OCI-LY7 (cell line): ENCODE results near the gene FAM200B. TPM values are rescaled to one million over a fixed set of nuclear protein-coding genes. Genes with fewer than 3 reads are reported as not detected.

Experiments used
- BruUV-seq: library from RNA; stranded (reverse); fragments of 400-500 nt; replicated peaks from 2 replicates; lab custom pipeline; 2021; lab: Mats Ljungman, UMichigan
- CTCF ChIA-PET: fragments of 300-600 bp; sonication (Branson Sonifier 250); formaldehyde crosslinking; loops from one replicate; lab custom pipeline; 2022; ENCODE audit warnings: antibody characterized with exemption; ENCODE audit not compliant: unreplicated experiment; lab: Charles Lee
- POLR2A ChIA-PET: fragments of 300-600 bp; sonication (Branson Sonifier 250); formaldehyde crosslinking; loops from one replicate; lab custom pipeline; 2022; ENCODE audit warnings: antibody characterized with exemption; lab: Charles Lee
- DNase-seq: peaks from one replicate; pipeline ENCODE4 v3.0.0-alpha.2; 2015; ENCODE audit warnings: low spot score
- H2AFZ ChIP-seq: fragments of 200-600 bp; sonication (generic), shearing (Covaris generic); 2 replicates; pipeline ENCODE4 v1.6.1; 2014; ENCODE audit warnings: mild to moderate bottlenecking, antibody characterized with exemption, low read length, moderate library complexity
- H3K27ac ChIP-seq: fragments of 200-600 bp; sonication (generic); 2 replicates; pipeline ENCODE4 v1.5.1; 2014; ENCODE audit warnings: mixed run types, low read depth, mild to moderate bottlenecking, moderate library complexity, low read length, inconsistent platforms; ENCODE audit not compliant: poor library complexity, severe bottlenecking
- H3K36me3 ChIP-seq: fragments of 200-600 bp; sonication (generic); 2 replicates; pipeline ENCODE4 v1.6.1; 2014; ENCODE audit warnings: mild to moderate bottlenecking, antibody characterized with exemption, low read length, moderate library complexity, mixed read lengths; ENCODE audit not compliant: insufficient read depth
- H3K4me1 ChIP-seq: fragments of 200-600 bp; sonication (generic); 2 replicates; pipeline ENCODE4 v1.5.1; 2014; ENCODE audit warnings: mild to moderate bottlenecking, low read length; ENCODE audit not compliant: insufficient read depth, poor library complexity, severe bottlenecking
- H3K4me2 ChIP-seq: fragments of 200-600 bp; sonication (generic); 2 replicates; pipeline ENCODE4 v1.6.1; 2014; ENCODE audit warnings: mild to moderate bottlenecking, low read length
- H3K4me3 ChIP-seq: fragments of 200-600 bp; sonication (generic); 2 replicates; pipeline ENCODE4 v1.5.1; 2014; ENCODE audit warnings: mild to moderate bottlenecking, low read depth, low read length; ENCODE audit not compliant: poor library complexity, severe bottlenecking
- H3K79me2 ChIP-seq: fragments of 200-600 bp; sonication (generic); 2 replicates; pipeline ENCODE4 v1.6.1; 2016; ENCODE audit warnings: low read depth, mild to moderate bottlenecking, low read length, moderate library complexity, mixed read lengths; ENCODE audit not compliant: insufficient read depth
- H3K9me2 ChIP-seq: fragments of 200-600 bp; sonication (generic); 2 replicates; pipeline ENCODE4 v1.6.1; 2016; ENCODE audit warnings: mild to moderate bottlenecking, low read length, mixed read lengths; ENCODE audit not compliant: insufficient read depth
- H3K9me3 ChIP-seq: fragments of 200-600 bp; sonication (generic); 2 replicates; pipeline ENCODE4 v1.6.1; 2014; ENCODE audit warnings: mild to moderate bottlenecking, mixed run types, low read length, mixed read lengths
- H4K20me1 ChIP-seq: fragments of 200-600 bp; sonication (generic); 2 replicates; pipeline ENCODE4 v1.6.1; 2014; ENCODE audit warnings: mild to moderate bottlenecking, antibody characterized with exemption, low read length, moderate library complexity, mixed read lengths; ENCODE audit not compliant: insufficient read depth
- EZH2phosphoT487 ChIP-seq: fragments of 200-600 bp; sonication (generic); IDR thresholded peaks from 2 replicates; pipeline ENCODE4 v1.6.1; 2018; ENCODE audit warnings: low read depth, borderline replicate concordance, mild to moderate bottlenecking, mixed run types, antibody characterized with exemption, low read length, moderate library complexity, mixed read lengths
- intact Hi-C: fragments of 100-400 bp; cut with micrococcal nuclease; formaldehyde crosslinking; loops from one replicate; pipeline ENCODE4 v1.10.0; 2022; ENCODE audit not compliant: unreplicated experiment
- total RNA-seq, 2 experiments: library from RNA; depleted of rRNA in 1 of 2; stranded (reverse); fragments of >200 nt in 1 of 2; shearing (Covaris generic) in 1 of 2; gene quantifications; 2 replicates each; pipeline ENCODE4 v1.2.3, GENCODE V29; 2014 to 2022
- TF ChIP-seq, protein P1 (sequence below): fragments of 200-600 bp; sonication (generic); conservative IDR thresholded peaks from 2 replicates; pipeline ENCODE4 v1.5.1; 2014; ENCODE audit warnings: mild to moderate bottlenecking, antibody characterized with exemption, low read length, moderate library complexity, mixed read lengths

Gene FAM200B
- total RNA-seq, 2 experiments from 2014 or later, result 11.5 to 25.0 TPM

DNA sequence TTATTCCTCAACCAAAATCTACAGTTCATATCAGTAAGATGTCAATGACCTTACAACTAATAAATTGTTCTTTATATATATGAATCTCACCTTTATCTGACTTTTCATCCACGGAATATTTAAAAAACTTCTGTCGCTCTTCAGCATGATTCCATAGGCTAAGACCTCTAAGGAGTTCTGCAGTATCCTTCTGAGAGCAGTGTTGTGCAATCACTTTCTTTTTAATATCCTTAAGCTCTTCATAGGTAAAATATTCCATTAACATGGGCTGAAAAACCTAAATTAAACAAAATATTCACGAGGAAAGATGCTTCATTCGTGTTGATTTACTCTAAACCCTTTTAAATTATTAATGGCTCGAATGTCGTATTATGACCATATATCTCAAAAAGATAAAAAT lies 43.2 kb upstream of the FAM200B start:
- H3K27ac ChIP-seq, result no peak overlapping the region
- H3K9me3 ChIP-seq, result no peaks in the 10 kb centered on the region
- TF ChIP-seq, protein P1, sequence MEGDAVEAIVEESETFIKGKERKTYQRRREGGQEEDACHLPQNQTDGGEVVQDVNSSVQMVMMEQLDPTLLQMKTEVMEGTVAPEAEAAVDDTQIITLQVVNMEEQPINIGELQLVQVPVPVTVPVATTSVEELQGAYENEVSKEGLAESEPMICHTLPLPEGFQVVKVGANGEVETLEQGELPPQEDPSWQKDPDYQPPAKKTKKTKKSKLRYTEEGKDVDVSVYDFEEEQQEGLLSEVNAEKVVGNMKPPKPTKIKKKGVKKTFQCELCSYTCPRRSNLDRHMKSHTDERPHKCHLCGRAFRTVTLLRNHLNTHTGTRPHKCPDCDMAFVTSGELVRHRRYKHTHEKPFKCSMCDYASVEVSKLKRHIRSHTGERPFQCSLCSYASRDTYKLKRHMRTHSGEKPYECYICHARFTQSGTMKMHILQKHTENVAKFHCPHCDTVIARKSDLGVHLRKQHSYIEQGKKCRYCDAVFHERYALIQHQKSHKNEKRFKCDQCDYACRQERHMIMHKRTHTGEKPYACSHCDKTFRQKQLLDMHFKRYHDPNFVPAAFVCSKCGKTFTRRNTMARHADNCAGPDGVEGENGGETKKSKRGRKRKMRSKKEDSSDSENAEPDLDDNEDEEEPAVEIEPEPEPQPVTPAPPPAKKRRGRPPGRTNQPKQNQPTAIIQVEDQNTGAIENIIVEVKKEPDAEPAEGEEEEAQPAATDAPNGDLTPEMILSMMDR, result no peak
- TF ChIP-seq EZH2phosphoT487, result no peak
- ChIA-PET CTCF (no interaction called here), POLR2A (interaction anchor here (0.6 to 2.2 kb wide), 3 partner anchors 15 to 435 kb away, joined by 3 to 4 read pairs (median 4); no protein-coding TSS in a partner anchor)
- no peaks in the 10 kb centered on the region for H4K20me1 ChIP-seq
- H3K36me3 ChIP-seq, result peaks cover 80% of the 10 kb centered on the region
- no peak overlapping the region for H3K4me3 ChIP-seq
- BruUV-seq, result no TSS peak
- no peak for DNase-seq
- no peak overlapping the region for H3K4me2 ChIP-seq
- no peaks in the 10 kb centered on the region for H3K4me1 ChIP-seq
- no peaks in the 10 kb centered on the region for H3K9me2 ChIP-seq
- no peak overlapping the region for H2AFZ ChIP-seq
- intact Hi-C loops, result no loop called here
- H3K79me2 ChIP-seq, result peaks cover 4% of the 10 kb centered on the region; the same call in 1 of the 2 replicates

DNA sequence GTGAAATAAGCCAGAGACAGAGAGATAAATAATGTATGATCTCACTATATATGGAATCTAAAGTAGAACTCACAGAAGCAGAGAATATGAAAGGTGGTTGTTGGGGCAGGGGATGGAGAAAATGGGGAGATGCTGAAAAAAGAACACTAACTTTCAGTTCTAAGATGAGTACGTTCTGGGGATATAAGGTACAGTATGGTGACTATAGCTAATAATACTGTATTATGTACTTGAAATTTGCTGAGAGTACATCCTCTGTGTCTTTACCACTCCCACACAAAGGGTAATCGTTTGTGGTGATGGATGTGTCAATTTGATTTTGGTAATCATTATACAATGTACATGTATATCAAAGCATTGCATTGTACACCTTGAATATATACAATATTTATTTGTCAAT lies 33.0 kb upstream of the FAM200B start:
- Histone ChIP-seq H3K79me2 (peaks cover 87% of the 10 kb centered on the region), H3K9me3 (no peaks in the 10 kb centered on the region), H3K36me3 (peaks cover 9% of the 10 kb centered on the region), H3K4me1 (peaks cover 40% of the 10 kb centered on the region), H3K9me2 (no peaks in the 10 kb centered on the region), H4K20me1 (peaks cover 5% of the 10 kb centered on the region; the same call in 1 of the 2 replicates), H3K4me2 (no peak overlapping the region), H2AFZ (no peak overlapping the region), H3K4me3 (no peak overlapping the region), H3K27ac (no peak overlapping the region)
- ChIA-PET POLR2A (no interaction called here), CTCF (no interaction called here)
- DNase-seq, result no peak
- intact Hi-C loops, result no loop called here
- no TSS peak for BruUV-seq
- TF ChIP-seq, protein P1, result no peak

- Histone ChIP-seq H3K4me1 (peaks cover 43% of the 10 kb centered on the region), H3K4me3 (no peak overlapping the region), H2AFZ (no peak overlapping the region), H3K27ac (no peak overlapping the region), H3K36me3 (peaks cover 9% of the 10 kb centered on the region), H3K4me2 (peak overlapping the region; percentile 25), H4K20me1 (peaks cover 2% of the 10 kb centered on the region; the same call in 1 of the 2 replicates), H3K79me2 (peaks cover 88% of the 10 kb centered on the region), H3K9me3 (no peaks in the 10 kb centered on the region), H3K9me2 (no peaks in the 10 kb centered on the region)
- ChIA-PET POLR2A (interaction anchor here (0.5 kb wide), 1 partner anchor 71 kb away, joined by 3 read pairs; no protein-coding TSS in a partner anchor), CTCF (no interaction called here)
- DNase-seq, result peak; percentile 79
- TF ChIP-seq, protein P1, result peak; percentile 98
- no peak for TF ChIP-seq EZH2phosphoT487
- no TSS peak for BruUV-seq
- intact Hi-C loops, result loop anchor here (1.0 to 10.0 kb wide), 6 partner anchors 171 to 575 kb away; partner anchors contain the start of gene TAPT1
Observed at GRCh38 chr4:15649914-15650545, 31.6 kb upstream of the FAM200B start.
